GM21717 (cell line): ENCODE measurements around the gene DYNLT3.

ENCODE experiments used
- ATAC-seq: cut with Tn5 transposase; IDR thresholded peaks from one replicate; pipeline ENCODE4 v1.9.1; 2021; ENCODE audit warnings: mild to moderate bottlenecking, moderate library complexity; ENCODE audit not compliant: unreplicated experiment

DYNLT3 gene

DNA sequence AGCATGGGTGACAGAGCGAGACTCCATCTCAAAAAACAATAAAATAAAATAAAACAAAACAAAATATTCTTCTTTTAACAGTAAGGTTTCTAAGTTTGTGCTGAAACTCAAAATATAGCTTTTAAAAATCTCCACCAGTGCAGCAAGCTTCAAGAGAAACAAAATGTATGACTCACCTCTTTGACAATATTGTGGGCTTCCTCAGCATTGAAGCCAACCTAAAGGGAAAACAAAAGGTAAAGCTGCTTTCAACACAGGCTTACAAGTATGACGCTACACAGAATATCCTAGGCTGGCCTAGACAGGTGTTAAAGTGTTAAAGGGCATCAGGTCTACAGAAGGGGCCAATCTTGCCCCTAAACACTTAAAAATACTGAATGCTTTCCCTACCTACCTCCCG lies 1.2 kb downstream of the DYNLT3 start:
- ATAC-seq, result no peak

- no peak for ATAC-seq
These were observed 2.7 kb downstream of the DYNLT3 start for GRCh38 chrX:37844622-37845021.

DNA sequence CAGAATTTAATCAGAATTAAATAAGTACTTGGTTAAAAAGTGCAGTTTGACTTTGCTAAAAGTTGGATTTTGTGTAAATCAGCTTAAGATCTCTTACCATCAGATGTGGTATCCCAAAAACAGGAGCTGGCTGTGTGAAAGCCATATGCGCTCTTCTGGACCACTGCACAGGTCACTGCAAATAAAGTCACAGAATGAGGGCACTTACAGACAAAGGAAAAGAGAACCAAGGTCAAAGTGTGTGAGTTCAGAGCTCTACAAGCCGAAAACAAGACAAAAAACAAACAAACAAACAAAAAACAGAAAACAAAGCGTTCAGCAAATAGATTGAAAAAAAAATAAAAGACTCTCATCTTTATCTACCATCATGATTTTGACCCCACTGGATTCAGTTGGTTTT lies 6.4 kb downstream of the DYNLT3 start:
- no peak for ATAC-seq

DNA sequence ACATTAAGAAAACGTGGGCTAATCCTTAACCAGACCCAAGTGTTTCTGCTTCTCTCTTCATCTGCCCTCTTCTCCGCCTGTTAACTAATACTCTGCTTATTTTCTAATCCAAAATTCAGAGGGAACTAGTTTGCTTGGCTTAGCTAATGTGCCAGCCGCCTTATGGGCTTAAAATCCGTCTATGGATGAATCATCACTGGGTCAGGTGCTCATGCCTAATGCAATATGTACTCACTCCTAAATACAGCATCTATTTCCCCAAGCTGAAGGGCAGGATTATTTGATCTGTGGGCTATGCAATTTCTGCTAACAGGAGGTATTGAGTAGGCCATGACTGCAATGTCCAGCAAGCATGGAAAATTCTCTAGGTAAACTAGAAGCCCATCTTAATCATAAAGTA lies 12.4 kb downstream of the DYNLT3 start:
- no peak for ATAC-seq

GRCh38 chrX:37830371-37830770 lies 17.0 kb downstream of the DYNLT3 start:
- no peak for ATAC-seq

DNA sequence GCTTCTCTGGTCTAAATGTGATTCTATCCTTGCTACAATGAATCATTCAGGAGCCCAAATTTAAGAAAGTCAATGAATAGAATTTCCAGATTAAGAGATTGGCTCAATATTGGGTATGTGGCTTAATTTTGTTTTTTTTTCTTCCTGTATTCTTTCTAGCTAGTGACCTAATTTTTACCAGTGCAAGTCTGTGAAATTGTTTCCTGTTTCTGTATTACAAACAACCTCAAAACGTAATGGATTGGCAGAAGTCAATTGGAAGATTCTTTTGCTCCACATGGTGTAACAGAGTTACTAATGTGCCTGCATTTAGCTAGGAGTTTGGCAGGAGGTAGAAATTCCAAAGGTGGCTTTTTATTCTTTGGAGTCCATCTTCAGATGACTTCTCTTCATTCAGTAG lies 17.6 kb downstream of the DYNLT3 start:
- no peak for ATAC-seq

DNA sequence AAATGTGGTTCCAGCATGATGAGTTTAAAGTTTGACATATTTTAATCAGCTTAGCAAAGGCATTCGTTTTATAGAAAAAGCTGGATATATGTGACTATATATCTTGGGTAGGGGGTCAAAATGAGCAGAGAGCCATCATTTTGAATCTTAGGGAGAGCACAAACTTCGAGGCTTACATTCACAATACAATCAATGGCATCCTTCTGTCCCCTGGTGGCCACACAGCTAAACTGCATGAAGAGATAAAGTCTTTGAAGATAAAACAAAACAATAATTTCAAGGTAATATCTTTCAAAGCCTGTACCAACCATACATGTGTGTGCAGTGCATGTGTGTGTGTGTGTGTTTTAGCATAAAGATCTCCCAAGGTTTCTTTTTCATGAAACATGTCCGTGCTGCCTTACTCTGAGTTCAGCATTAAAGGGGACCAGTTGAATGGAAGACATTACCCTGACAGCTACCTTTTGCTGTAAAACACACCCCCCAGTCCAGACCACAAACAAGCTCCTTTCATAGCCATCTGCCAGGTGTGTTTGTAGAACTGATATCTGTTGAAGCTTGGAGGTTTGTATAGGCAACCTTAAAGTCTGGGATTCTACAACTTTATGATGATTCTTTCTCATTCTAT lies 22.0 kb downstream of the DYNLT3 start:
- no peak for ATAC-seq

- no peak for ATAC-seq
These were observed 22.7 kb downstream of the DYNLT3 start for GRCh38 chrX:37824491-37825214.

DNA sequence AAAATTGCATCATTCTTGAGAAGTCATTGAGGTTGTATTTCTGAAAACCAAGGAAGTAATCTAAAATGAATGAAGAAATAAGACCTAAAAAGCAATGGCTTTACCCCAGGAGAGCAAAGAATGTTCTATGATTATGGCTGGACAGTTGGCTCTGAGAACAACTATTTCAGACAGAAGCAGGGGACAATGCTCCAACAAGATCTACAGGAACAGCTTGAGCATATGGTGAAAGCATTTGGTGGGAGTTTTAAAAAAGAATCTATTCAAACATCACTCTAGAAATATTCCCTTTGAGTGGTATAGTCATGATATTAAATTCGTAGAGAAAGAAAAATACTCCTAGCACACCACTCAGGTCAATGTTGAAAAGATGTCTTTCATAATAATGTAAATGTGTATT lies 26.7 kb downstream of the DYNLT3 start:
- no peak for ATAC-seq

GRCh38 chrX:37818031-37818430 lies 29.3 kb downstream of the DYNLT3 start:
- peak; percentile 40 for ATAC-seq

GRCh38 chrX:37817579-37817978 lies 29.8 kb downstream of the DYNLT3 start:
- peak; percentile 37 for ATAC-seq

GRCh38 chrX:37817176-37817575 lies 30.2 kb downstream of the DYNLT3 start:
- ATAC-seq, result no peak

DNA sequence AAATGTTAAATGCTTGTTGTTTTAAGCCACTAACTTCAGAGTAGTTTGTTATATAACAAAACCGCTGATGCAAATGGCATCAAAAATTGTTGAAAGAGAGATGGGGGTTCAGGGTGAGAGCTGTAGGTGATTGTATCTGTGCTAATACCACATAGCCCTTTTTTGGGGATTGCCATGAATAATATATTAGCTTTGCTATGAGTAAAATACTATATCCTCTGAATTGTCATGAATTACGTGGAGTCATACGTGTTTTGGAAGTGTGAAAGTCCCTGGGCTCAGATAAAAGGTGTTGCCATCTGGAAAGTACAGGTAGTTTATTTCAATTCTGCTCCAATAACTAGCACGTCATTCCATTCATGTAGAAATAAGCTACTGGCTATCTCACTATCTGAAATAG lies 30.6 kb downstream of the DYNLT3 start:
- peak; percentile 24 for ATAC-seq

- ATAC-seq, result no peak
These were observed 32.0 kb downstream of the DYNLT3 start for GRCh38 chrX:37815366-37815765.

DNA sequence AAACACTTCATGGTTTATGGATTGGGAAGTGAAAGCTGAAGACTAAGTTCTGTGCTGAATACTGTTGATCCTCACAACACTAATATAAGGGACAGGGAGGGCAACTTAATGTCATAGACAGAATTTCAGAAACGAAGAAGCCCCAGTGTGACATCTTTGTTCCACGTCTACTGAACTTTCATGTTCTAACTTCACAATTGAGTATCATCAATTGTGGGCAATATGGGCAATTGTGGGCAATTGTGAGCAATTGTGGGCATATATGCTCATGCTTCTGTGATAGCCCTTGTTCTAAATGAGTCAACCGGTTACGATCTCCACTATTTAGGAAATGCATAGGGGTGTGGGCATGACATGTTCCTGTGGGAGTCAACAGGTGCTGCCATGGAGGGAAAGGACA lies 33.8 kb downstream of the DYNLT3 start:
- ATAC-seq, result peak; percentile 30

DNA sequence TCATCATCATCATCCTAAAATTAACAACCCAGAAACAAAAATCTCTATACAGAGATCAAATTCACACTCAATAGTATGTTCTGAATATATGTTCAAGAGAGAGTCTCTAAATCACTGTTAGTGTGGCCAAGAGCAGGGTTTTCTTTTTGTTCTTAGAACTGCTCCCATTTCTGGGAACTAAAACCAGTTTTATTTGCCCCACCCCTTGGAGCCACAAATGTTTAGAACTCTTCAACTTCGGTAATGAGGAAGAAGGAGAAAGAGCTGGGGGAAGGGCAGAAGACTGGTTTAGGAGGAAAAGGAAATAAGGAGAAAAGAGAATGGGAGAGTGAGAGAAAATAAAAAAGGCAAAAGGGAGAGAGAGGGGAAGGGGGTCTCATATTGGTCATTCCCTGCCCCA lies 35.3 kb downstream of the DYNLT3 start:
- no peak for ATAC-seq

- ATAC-seq, result no peak
These were observed 37.4 kb downstream of the DYNLT3 start for GRCh38 chrX:37809970-37810369.

DNA sequence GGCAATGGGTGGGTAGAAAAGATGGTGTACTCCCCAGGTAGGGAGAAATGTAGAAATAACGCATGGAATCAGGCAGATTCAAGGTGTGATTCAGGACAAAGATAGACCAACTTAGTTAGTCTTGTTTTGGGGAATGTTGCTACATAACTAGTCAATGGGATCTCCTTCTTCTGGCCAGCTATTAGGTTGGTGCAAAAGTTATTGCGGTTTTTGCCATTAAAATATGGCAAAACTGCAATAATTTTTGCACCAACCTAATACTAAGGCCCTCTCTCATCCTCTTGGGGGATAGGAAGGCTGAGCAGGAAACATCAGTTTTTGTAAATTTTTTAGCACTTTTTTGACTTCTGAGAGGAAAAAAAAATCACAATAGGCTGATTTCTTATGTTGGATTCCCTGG lies 44.3 kb downstream of the DYNLT3 start:
- ATAC-seq, result no peak

DNA sequence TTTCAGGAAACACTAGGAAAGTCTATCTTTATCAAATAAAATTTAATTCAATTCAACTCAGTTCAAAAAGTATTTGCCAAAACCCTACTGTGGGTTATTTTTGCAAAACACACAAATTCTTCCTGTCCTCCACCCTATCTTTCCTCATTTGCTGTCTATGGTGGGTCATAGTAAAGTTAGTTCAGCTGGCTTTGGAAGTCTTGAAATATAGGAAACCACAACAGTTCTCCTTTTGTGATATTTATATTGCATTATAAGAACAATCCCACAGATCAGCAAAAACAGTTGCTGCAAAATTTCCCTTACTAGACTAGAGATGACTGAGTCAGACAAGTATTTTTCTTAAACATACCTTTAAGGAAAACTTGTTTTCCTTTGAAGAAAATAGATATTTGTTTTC lies 45.3 kb downstream of the DYNLT3 start:
- ATAC-seq, result no peak

DNA sequence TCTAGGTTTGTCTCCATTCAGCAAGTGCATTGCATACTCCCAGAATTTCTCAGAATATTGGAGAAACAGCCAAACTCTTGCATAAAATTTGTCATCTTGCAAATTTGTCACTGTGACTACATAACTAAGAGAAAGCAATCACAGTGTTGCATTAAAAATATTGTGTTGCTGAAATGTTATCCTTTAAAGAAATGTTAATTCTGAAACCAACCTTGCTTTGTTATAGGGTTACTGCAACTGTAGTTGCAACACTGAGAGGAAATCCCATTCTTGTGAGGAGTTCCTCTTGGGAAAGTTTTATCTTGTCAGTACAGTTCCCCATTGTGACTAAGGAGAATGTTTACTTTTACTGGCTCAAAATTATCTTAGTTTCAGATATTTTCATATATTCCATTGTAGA lies 46.7 kb downstream of the DYNLT3 start:
- ATAC-seq, result no peak

GRCh38 chrX:37799936-37800335 lies 47.4 kb downstream of the DYNLT3 start:
- ATAC-seq, result no peak

DNA sequence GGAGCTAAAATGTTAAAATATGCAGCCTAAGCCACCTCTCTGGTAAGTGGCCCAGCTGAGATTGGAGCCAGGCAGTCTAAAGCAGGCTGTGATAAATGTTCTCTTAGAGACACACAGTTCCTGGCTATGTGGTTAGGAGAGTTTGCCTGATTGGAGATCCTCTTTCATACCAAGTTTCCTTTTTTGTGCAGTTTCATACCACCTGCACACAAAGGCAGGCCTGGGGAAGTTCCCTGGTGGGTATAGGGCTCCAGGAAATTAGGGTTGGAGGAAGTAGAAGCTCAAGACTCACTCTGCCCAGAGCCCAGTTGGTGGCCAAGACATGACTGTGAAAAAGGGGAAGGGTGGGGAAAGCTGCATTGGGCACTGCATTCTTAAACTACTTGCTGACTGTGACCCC lies 50.6 kb downstream of the DYNLT3 start:
- peak; percentile 88 for ATAC-seq

GRCh38 chrX:37796310-37796709 lies 51.1 kb downstream of the DYNLT3 start:
- ATAC-seq, result no peak
